ENCODE data around the gene MIXL1.
"Not testable (repeated sequence)": the region's sequence is repeated elsewhere in the genome, so short reads cannot be mapped to it uniquely, and the experiment has no call there.

MIXL1 gene

DNA sequence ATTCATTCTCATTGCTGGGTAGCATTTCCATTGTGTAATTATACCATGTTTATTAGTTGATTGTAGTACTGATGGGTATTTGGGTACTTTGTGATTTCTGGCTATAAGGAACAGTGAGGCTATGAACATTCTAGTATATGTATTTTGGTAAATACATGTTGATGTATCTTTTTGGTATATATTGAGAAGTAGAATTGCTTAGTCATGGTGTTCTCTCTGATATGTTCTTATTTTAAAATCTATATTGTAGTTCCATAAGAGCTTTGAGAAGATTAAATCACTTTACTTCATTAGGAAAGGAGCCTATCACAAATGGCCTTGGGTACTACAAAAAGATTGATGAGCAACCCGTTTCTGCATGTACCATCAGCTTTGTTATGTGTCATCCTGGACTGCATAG, 13.4 kb downstream of the MIXL1 start:
- H3K4me1 ChIP-seq (ENCODE audit: control insufficient read depth in 5 of 5, insufficient read depth in 5 of 5, low read length in 5 of 5), result no peaks in the 10 kb centered on the region
- peaks cover 0 to 5% (median 2%) of the 10 kb centered on the region in 5 donors for H3K36me3 ChIP-seq (ENCODE audit: control insufficient read depth in 5 of 5, insufficient read depth in 5 of 5, low read length in 5 of 5)
- H3K9ac ChIP-seq (ENCODE audit: low read length in 5 of 5), result no peak overlapping the region
- H3K27ac ChIP-seq (ENCODE audit: low read depth, low read length), result no peak overlapping the region
- H3K4me3 ChIP-seq (ENCODE audit: low read depth in 1 of 5, low read length in 5 of 5), result no peak overlapping the region
- no peaks in the 10 kb centered on the region for H3K27me3 ChIP-seq (ENCODE audit: control insufficient read depth in 5 of 5, insufficient read depth in 4 of 5, low read length in 5 of 5)
- no peaks in the 10 kb centered on the region for H3K9me3 ChIP-seq (ENCODE audit: control insufficient read depth in 5 of 5, low read length in 5 of 5)

GRCh38 chr1:226239421-226239820, 16.0 kb downstream of the MIXL1 start:
- no peaks in the 10 kb centered on the region for H3K27me3 ChIP-seq (ENCODE audit: control insufficient read depth in 5 of 5, insufficient read depth in 4 of 5, low read length in 5 of 5)
- H3K9ac ChIP-seq (ENCODE audit: low read length in 5 of 5), result no peak overlapping the region
- no peak overlapping the region for H3K4me3 ChIP-seq (ENCODE audit: low read depth in 1 of 5, low read length in 5 of 5)
- no peaks in the 10 kb centered on the region for H3K4me1 ChIP-seq (ENCODE audit: control insufficient read depth in 5 of 5, insufficient read depth in 5 of 5, low read length in 5 of 5)
- no peaks in the 10 kb centered on the region for H3K9me3 ChIP-seq (ENCODE audit: control insufficient read depth in 5 of 5, low read length in 5 of 5)
- no peak overlapping the region for H3K27ac ChIP-seq (ENCODE audit: low read depth, low read length)
- peaks cover 0 to 5% (median 0%) of the 10 kb centered on the region in 5 donors for H3K36me3 ChIP-seq (ENCODE audit: control insufficient read depth in 5 of 5, insufficient read depth in 5 of 5, low read length in 5 of 5)

- H3K27ac ChIP-seq (ENCODE audit: low read depth, low read length), result no peak overlapping the region
- peaks cover 0 to 4% (median 3%) of the 10 kb centered on the region in 5 donors for H3K36me3 ChIP-seq (ENCODE audit: control insufficient read depth in 5 of 5, insufficient read depth in 5 of 5, low read length in 5 of 5)
- no peaks in the 10 kb centered on the region for H3K27me3 ChIP-seq (ENCODE audit: control insufficient read depth in 5 of 5, insufficient read depth in 4 of 5, low read length in 5 of 5)
Measured at GRCh38 chr1:226248091-226248490, 24.6 kb downstream of the MIXL1 start.

DNA sequence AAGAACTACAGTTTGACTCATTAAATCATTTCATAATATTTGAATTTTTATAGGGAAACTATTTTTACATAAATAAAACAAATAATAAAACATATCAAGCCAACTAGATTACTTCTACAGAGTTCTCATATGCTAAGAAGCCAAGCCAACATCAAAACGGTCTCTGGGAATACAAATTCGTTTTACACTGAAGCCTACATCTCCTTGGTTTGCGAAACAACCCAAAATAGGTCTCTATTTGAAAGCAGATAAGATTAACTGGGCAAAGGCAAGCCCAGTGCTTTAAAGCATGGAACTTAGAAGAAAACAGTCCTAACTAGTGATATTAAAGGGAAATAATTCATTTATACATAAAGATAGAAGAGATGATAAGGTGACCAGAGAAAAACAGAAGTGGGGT, 25.3 kb downstream of the MIXL1 start:
- H3K9ac ChIP-seq (ENCODE audit: low read length in 5 of 5), result no peak overlapping the region
- no peaks in the 10 kb centered on the region for H3K27me3 ChIP-seq (ENCODE audit: control insufficient read depth in 5 of 5, insufficient read depth in 4 of 5, low read length in 5 of 5)
- peaks cover 0 to 4% (median 3%) of the 10 kb centered on the region in 5 donors for H3K36me3 ChIP-seq (ENCODE audit: control insufficient read depth in 5 of 5, insufficient read depth in 5 of 5, low read length in 5 of 5)
- H3K4me3 ChIP-seq (ENCODE audit: low read depth in 1 of 5, low read length in 5 of 5), result no peak overlapping the region
- no peak overlapping the region for H3K27ac ChIP-seq (ENCODE audit: low read depth, low read length)
- H3K9me3 ChIP-seq (ENCODE audit: control insufficient read depth in 5 of 5, low read length in 5 of 5), result no peaks in the 10 kb centered on the region
- H3K4me1 ChIP-seq (ENCODE audit: control insufficient read depth in 5 of 5, insufficient read depth in 5 of 5, low read length in 5 of 5), result peaks cover 0 to 5% (median 0%) of the 10 kb centered on the region in 5 donors

More at GRCh38 chr1:226248091-226248490, 24.6 kb downstream of the MIXL1 start:
- Histone ChIP-seq H3K9ac (ENCODE audit: low read length in 5 of 5) (peak overlapping the region in 1 of 5 donors; percentile 20), H3K9me3 (ENCODE audit: control insufficient read depth in 5 of 5, low read length in 5 of 5) (no peaks in the 10 kb centered on the region), H3K4me1 (ENCODE audit: control insufficient read depth in 5 of 5, insufficient read depth in 5 of 5, low read length in 5 of 5) (peaks cover 0 to 5% (median 0%) of the 10 kb centered on the region in 5 donors), H3K4me3 (ENCODE audit: low read depth in 1 of 5, low read length in 5 of 5) (no peak overlapping the region)

GRCh38 chr1:226250511-226250910, 27.0 kb downstream of the MIXL1 start:
- Histone ChIP-seq H3K4me3 (ENCODE audit: low read depth in 1 of 5, low read length in 5 of 5) (no peak overlapping the region), H3K9me3 (ENCODE audit: control insufficient read depth in 5 of 5, low read length in 5 of 5) (no peaks in the 10 kb centered on the region), H3K27ac (ENCODE audit: low read depth, low read length) (no peak overlapping the region), H3K36me3 (ENCODE audit: control insufficient read depth in 5 of 5, insufficient read depth in 5 of 5, low read length in 5 of 5) (peaks cover 0 to 6% (median 3%) of the 10 kb centered on the region in 5 donors), H3K9ac (ENCODE audit: low read length in 5 of 5) (no peak overlapping the region), H3K4me1 (ENCODE audit: control insufficient read depth in 5 of 5, insufficient read depth in 5 of 5, low read length in 5 of 5) (peaks cover 0 to 5% (median 0%) of the 10 kb centered on the region in 5 donors), H3K27me3 (ENCODE audit: control insufficient read depth in 5 of 5, insufficient read depth in 4 of 5, low read length in 5 of 5) (no peaks in the 10 kb centered on the region)

- not testable (repeated sequence) for H3K27me3 ChIP-seq (ENCODE audit: control insufficient read depth in 5 of 5, insufficient read depth in 4 of 5, low read length in 5 of 5); H3K4me3 ChIP-seq (ENCODE audit: low read depth in 1 of 5, low read length in 5 of 5); H3K4me1 ChIP-seq (ENCODE audit: control insufficient read depth in 5 of 5, insufficient read depth in 5 of 5, low read length in 5 of 5); H3K9ac ChIP-seq (ENCODE audit: low read length in 5 of 5); H3K9me3 ChIP-seq (ENCODE audit: control insufficient read depth in 5 of 5, low read length in 5 of 5); H3K36me3 ChIP-seq (ENCODE audit: control insufficient read depth in 5 of 5, insufficient read depth in 5 of 5, low read length in 5 of 5); H3K27ac ChIP-seq (ENCODE audit: low read depth, low read length)
Measured at GRCh38 chr1:226252841-226253240, 29.4 kb downstream of the MIXL1 start.

GRCh38 chr1:226253933-226254332, 30.5 kb downstream of the MIXL1 start:
- Histone ChIP-seq H3K9me3 (ENCODE audit: control insufficient read depth in 5 of 5, low read length in 5 of 5) (no peaks in the 10 kb centered on the region), H3K27ac (ENCODE audit: low read depth, low read length) (no peak overlapping the region), H3K4me1 (ENCODE audit: control insufficient read depth in 5 of 5, insufficient read depth in 5 of 5, low read length in 5 of 5) (no peaks in the 10 kb centered on the region), H3K36me3 (ENCODE audit: control insufficient read depth in 5 of 5, insufficient read depth in 5 of 5, low read length in 5 of 5) (peaks cover 0 to 6% (median 3%) of the 10 kb centered on the region in 5 donors), H3K9ac (ENCODE audit: low read length in 5 of 5) (no peak overlapping the region), H3K27me3 (ENCODE audit: control insufficient read depth in 5 of 5, insufficient read depth in 4 of 5, low read length in 5 of 5) (no peaks in the 10 kb centered on the region), H3K4me3 (ENCODE audit: low read depth in 1 of 5, low read length in 5 of 5) (no peak overlapping the region)

GRCh38 chr1:226255380-226255779, 31.9 kb downstream of the MIXL1 start:
- no peak overlapping the region for H3K4me3 ChIP-seq (ENCODE audit: low read depth in 1 of 5, low read length in 5 of 5)
- H3K4me1 ChIP-seq (ENCODE audit: control insufficient read depth in 5 of 5, insufficient read depth in 5 of 5, low read length in 5 of 5), result no peaks in the 10 kb centered on the region
- H3K9me3 ChIP-seq (ENCODE audit: control insufficient read depth in 5 of 5, low read length in 5 of 5), result peaks cover 0 to 11% (median 4%) of the 10 kb centered on the region in 5 donors
- no peaks in the 10 kb centered on the region for H3K27me3 ChIP-seq (ENCODE audit: control insufficient read depth in 5 of 5, insufficient read depth in 4 of 5, low read length in 5 of 5)
- no peak overlapping the region for H3K27ac ChIP-seq (ENCODE audit: low read depth, low read length)
- H3K9ac ChIP-seq (ENCODE audit: low read length in 5 of 5), result no peak overlapping the region
- H3K36me3 ChIP-seq (ENCODE audit: control insufficient read depth in 5 of 5, insufficient read depth in 5 of 5, low read length in 5 of 5), result peaks cover 0 to 4% (median under 1%) of the 10 kb centered on the region in 5 donors

DNA sequence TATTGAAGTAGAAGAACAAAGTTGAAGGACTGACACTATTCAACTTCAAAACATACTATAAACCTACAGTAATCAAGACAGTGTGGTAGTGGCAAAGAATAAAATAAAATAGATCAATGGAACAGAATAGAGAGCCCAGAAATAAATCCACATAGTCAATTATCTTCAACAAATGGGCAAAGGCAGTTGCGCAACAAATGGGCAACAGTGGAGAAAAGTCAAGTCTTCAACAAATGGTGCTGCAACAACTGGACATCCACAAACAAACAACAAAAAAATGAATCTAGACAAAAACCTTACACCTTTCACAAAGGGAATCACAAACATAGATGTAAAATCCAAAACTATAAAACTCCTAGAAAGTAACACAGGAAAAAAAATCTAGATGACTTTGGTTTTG, 38.4 kb downstream of the MIXL1 start:
- Histone ChIP-seq H3K36me3 (ENCODE audit: control insufficient read depth in 5 of 5, insufficient read depth in 5 of 5, low read length in 5 of 5) (peaks cover 0 to 3% (median 0%) of the 10 kb centered on the region in 5 donors), H3K4me3 (ENCODE audit: low read depth in 1 of 5, low read length in 5 of 5) (no peak overlapping the region), H3K27me3 (ENCODE audit: control insufficient read depth in 5 of 5, insufficient read depth in 4 of 5, low read length in 5 of 5) (no peaks in the 10 kb centered on the region), H3K9ac (ENCODE audit: low read length in 5 of 5) (no peak overlapping the region), H3K9me3 (ENCODE audit: control insufficient read depth in 5 of 5, low read length in 5 of 5) (peaks cover 0 to 11% (median 7%) of the 10 kb centered on the region in 5 donors), H3K4me1 (ENCODE audit: control insufficient read depth in 5 of 5, insufficient read depth in 5 of 5, low read length in 5 of 5) (no peaks in the 10 kb centered on the region), H3K27ac (ENCODE audit: low read depth, low read length) (no peak overlapping the region)

GRCh38 chr1:226268421-226269124, 45.1 kb downstream of the MIXL1 start:
- Histone ChIP-seq H3K27ac (ENCODE audit: low read depth, low read length) (no peak overlapping the region), H3K9ac (ENCODE audit: low read length in 5 of 5) (no peak overlapping the region), H3K36me3 (ENCODE audit: control insufficient read depth in 5 of 5, insufficient read depth in 5 of 5, low read length in 5 of 5) (peaks cover 0 to 3% (median 0%) of the 10 kb centered on the region in 5 donors), H3K4me1 (ENCODE audit: control insufficient read depth in 5 of 5, insufficient read depth in 5 of 5, low read length in 5 of 5) (no peaks in the 10 kb centered on the region), H3K4me3 (ENCODE audit: low read depth in 1 of 5, low read length in 5 of 5) (no peak overlapping the region), H3K27me3 (ENCODE audit: control insufficient read depth in 5 of 5, insufficient read depth in 4 of 5, low read length in 5 of 5) (no peaks in the 10 kb centered on the region), H3K9me3 (ENCODE audit: control insufficient read depth in 5 of 5, low read length in 5 of 5) (no peaks in the 10 kb centered on the region)
